HepG2 (cell line): ENCODE results near the gene GRID1.

Source experiments
- CBX2 ChIP-seq, 2 experiments: fragments of 200-600 bp in 1 of 2; sonication (generic); formaldehyde crosslinking in 1 of 2; IDR thresholded peaks; 2 replicates each; pipeline versions ENCODE4 v1.7.0 to v1.8.1; 2018 to 2022; ENCODE audit warnings: low read depth in 2 of 2, low read length in 1 of 2, mild to moderate bottlenecking in 1 of 2, missing genetic modification reagents in 1 of 2
- SMYD3 ChIP-seq: sonication (generic); formaldehyde crosslinking; IDR thresholded peaks from 2 replicates; pipeline ENCODE4 v1.8.1; 2023; ENCODE audit warnings: mild to moderate bottlenecking, missing genetic modification reagents
- ZNF883 ChIP-seq: sonication (generic); formaldehyde crosslinking; IDR thresholded peaks from 2 replicates; pipeline ENCODE4 v1.5.1; 2020; ENCODE audit warnings: mild to moderate bottlenecking, missing genetic modification reagents; ENCODE audit errors: not compliant biosample characterization

DNA sequence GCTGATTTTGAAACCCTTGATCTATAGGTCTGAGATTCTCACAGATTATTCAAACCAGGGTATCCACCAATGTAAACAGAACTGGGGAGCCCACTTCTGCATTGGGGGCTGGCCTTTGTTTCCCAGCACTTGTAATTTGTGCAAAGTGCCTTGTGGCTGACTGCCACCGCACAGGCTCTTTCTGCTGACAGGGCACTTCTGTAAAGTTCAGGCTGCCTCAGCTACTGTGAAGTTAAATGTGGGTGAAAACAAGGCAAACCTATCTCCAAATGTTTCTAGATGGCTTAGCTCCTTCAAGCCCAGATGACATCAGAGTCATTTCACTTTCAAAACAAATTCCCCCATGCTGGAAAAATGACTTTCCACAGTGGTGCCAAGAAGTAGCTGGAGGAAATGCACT lies 54.7 kb downstream of the GRID1 start:
- TF ChIP-seq SMYD3 (CRISPR knock-in tag): no peak
- TF ChIP-seq CBX2 (IDR thresholded peaks at IDR 0.05; ENCODE audit: low read depth, low read length): no peak
- TF ChIP-seq CBX2 (CRISPR knock-in tag; IDR thresholded peaks at IDR 0.05; ENCODE audit: low read depth): no peak
- no peak for TF ChIP-seq ZNF883
